HEK293T (cell line): ENCODE measurements around the gene SHC4.

Source experiments
- BHLHE40 ChIP-seq: fragments of 450-650 bp; IDR thresholded peaks from 2 replicates; pipeline ENCODE4 v1.6.1; 2016; ENCODE audit warnings: mild to moderate bottlenecking, moderate library complexity, borderline replicate concordance
- FOXA1 ChIP-seq: fragments of 450-650 bp; IDR thresholded peaks from 2 replicates; pipeline ENCODE4 v1.6.1; 2016; ENCODE audit warnings: mild to moderate bottlenecking
- FOXK2 ChIP-seq: fragments of 450-650 bp; IDR thresholded peaks from 2 replicates; pipeline ENCODE4 v1.6.1; 2016; ENCODE audit warnings: mild to moderate bottlenecking
- FOXM1 ChIP-seq: fragments of 450-650 bp; IDR thresholded peaks from 2 replicates; pipeline ENCODE4 v1.6.1; 2017; ENCODE audit warnings: mild to moderate bottlenecking, borderline replicate concordance
- HDGF ChIP-seq: fragments of 450-650 bp; IDR thresholded peaks from 2 replicates; pipeline ENCODE4 v1.6.1; 2017; ENCODE audit warnings: antibody characterized with exemption, borderline replicate concordance
- L3MBTL2 ChIP-seq: fragments of 450-650 bp; conservative IDR thresholded peaks from 2 replicates; pipeline ENCODE4 v1.6.1; 2016; ENCODE audit warnings: mild to moderate bottlenecking
- LEF1 ChIP-seq: fragments of 450-650 bp; IDR thresholded peaks from 2 replicates; pipeline ENCODE4 v1.6.1; 2017; ENCODE audit warnings: mild to moderate bottlenecking, borderline replicate concordance
- NFRKB ChIP-seq: fragments of 450-650 bp; IDR thresholded peaks from 2 replicates; pipeline ENCODE4 v1.6.1; 2016; ENCODE audit warnings: mild to moderate bottlenecking, moderate library complexity
- SP1 ChIP-seq: fragments of 450-650 bp; IDR thresholded peaks from 2 replicates; pipeline ENCODE4 v1.6.1; 2017
- TF ChIP-seq, protein P1 (sequence below): fragments of 450-650 bp; IDR thresholded peaks from 2 replicates; pipeline ENCODE4 v1.6.1; 2016

DNA sequence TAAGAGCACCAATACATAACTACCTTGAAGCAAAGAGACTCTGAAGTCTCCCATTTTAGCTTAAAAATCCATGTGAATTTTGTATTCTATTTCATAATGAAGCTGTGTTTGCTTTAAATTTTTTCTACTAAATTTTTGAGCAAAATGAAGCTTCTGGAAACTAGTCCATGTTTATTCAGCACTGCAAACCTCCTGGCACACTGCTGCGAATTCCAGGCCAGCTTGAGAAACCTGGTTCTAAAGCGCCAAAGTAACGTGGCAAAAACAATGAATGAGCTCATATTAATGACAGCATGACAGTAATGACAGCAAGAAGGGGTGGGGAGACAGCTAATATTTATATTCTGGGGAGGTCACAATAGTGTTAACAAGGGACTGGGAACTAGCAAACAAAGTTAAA, 178.5 kb downstream of the SHC4 start:
- TF ChIP-seq FOXM1 = no peak
- TF ChIP-seq LEF1 = no peak
- no peak for TF ChIP-seq FOXA1
- TF ChIP-seq L3MBTL2 = no peak
- TF ChIP-seq, protein P1, sequence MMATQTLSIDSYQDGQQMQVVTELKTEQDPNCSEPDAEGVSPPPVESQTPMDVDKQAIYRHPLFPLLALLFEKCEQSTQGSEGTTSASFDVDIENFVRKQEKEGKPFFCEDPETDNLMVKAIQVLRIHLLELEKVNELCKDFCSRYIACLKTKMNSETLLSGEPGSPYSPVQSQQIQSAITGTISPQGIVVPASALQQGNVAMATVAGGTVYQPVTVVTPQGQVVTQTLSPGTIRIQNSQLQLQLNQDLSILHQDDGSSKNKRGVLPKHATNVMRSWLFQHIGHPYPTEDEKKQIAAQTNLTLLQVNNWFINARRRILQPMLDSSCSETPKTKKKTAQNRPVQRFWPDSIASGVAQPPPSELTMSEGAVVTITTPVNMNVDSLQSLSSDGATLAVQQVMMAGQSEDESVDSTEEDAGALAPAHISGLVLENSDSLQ = no peak
- TF ChIP-seq FOXK2 = no peak
- no peak for TF ChIP-seq SP1
- TF ChIP-seq BHLHE40 = no peak
- no peak for TF ChIP-seq NFRKB
- no peak for TF ChIP-seq HDGF
